OCI-LY1 (cell line): ENCODE results near the gene APOC3.

Experiments used
- EZH2 ChIP-seq: fragments of 200-600 bp; sonication (generic), shearing (Covaris generic); IDR thresholded peaks from 2 replicates; pipeline ENCODE4 v1.8.0; 2017; ENCODE audit warnings: borderline replicate concordance, mixed run types, mild to moderate bottlenecking, antibody characterized with exemption, low read length, moderate library complexity, mixed read lengths
- TF ChIP-seq, protein P1 (sequence below): fragments of 200-600 bp; sonication (generic), shearing (Covaris generic); IDR thresholded peaks from 2 replicates; pipeline ENCODE4 v1.5.1; 2017; ENCODE audit warnings: mild to moderate bottlenecking, antibody characterized with exemption, low read length, moderate library complexity, mixed read lengths

DNA sequence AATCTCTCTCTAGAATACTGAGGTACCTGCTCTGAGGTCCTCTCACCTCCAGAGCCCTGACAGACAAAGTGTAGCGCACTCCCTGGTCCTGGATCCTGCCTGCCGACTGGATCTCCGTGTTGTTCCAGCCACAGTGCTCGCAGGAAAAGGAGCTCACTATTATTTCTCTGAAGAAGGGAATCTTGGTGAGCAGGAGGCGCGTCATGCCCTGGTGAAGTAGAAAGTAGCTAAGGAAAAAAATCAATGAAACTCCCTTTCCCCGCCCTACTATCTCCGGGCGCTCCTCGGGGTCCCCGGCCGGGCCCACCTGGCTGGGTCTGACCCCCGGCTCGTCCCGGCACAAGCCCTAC lies 42.3 kb upstream of the APOC3 start:
- TF ChIP-seq, protein P1, sequence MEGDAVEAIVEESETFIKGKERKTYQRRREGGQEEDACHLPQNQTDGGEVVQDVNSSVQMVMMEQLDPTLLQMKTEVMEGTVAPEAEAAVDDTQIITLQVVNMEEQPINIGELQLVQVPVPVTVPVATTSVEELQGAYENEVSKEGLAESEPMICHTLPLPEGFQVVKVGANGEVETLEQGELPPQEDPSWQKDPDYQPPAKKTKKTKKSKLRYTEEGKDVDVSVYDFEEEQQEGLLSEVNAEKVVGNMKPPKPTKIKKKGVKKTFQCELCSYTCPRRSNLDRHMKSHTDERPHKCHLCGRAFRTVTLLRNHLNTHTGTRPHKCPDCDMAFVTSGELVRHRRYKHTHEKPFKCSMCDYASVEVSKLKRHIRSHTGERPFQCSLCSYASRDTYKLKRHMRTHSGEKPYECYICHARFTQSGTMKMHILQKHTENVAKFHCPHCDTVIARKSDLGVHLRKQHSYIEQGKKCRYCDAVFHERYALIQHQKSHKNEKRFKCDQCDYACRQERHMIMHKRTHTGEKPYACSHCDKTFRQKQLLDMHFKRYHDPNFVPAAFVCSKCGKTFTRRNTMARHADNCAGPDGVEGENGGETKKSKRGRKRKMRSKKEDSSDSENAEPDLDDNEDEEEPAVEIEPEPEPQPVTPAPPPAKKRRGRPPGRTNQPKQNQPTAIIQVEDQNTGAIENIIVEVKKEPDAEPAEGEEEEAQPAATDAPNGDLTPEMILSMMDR, result no peak
- no peak for TF ChIP-seq EZH2
